Measurements from ENCODE around the gene METTL9.
"Not testable (repeated sequence)": the region's sequence is repeated elsewhere in the genome, so short reads cannot be mapped to it uniquely, and the experiment has no call there.

- TF ChIP-seq CTCF (conservative IDR thresholded peaks at IDR 0.05); ZFX (IDR thresholded peaks at IDR 0.05): not testable (repeated sequence)
Measured at GRCh38 chr16:21635694-21636093, 36.3 kb downstream of the METTL9 start.
